Measurements from ENCODE around the gene DAZAP2. TPM values are rescaled to one million over a fixed set of nuclear protein-coding genes. Genes with fewer than 3 reads are reported as not detected.
"Not testable (repeated sequence)": the region's sequence is repeated elsewhere in the genome, so short reads cannot be mapped to it uniquely, and the experiment has no call there.

Gene DAZAP2
- total RNA-seq, 1 experiment from 2014 or later: 57.4 TPM

GRCh38 chr12:51217968-51218606 is 20.5 kb upstream of the DAZAP2 start, which contains the start of gene POU6F1:
POU6F1 (minus strand) TSS chr12:51218062; CDS start chr12:51206836, 11,226 bp downstream.
- intact Hi-C loops (cut with micrococcal nuclease): no loop called here
- Histone ChIP-seq H3K27ac (ENCODE audit: low read length) (no peak within 1 kb of the TSS), H3F3A (ENCODE audit: low read length, unreplicated experiment) (no peaks in the 10 kb centered on the region), H3K27me3 (ENCODE audit: low read length) (no peaks in the 10 kb centered on the region), H3K4me2 (ENCODE audit: low read length) (peak within 1 kb of the TSS; percentile 80), H3K9ac (ENCODE audit: low read length) (peak within 1 kb of the TSS; percentile 59), H3K36me3 (ENCODE audit: low read depth, low read length) (no peaks in the 10 kb centered on the region), H3K9me3 (ENCODE audit: low read length) (no peaks in the 10 kb centered on the region), H3K4me3 (ENCODE audit: low read length) (peak within 1 kb of the TSS; percentile 66), H4K20me1 (ENCODE audit: low read length) (no peaks in the 10 kb centered on the region), H2AFZ (ENCODE audit: low read length) (peak within 1 kb of the TSS; percentile 79), H3K79me2 (ENCODE audit: low read length) (no peaks in the 10 kb centered on the region), H3K4me1 (ENCODE audit: insufficient read depth, low read length) (no peaks in the 10 kb centered on the region), H3K9me2 (replicated peaks; ENCODE audit: low read length) (no peaks in the 10 kb centered on the region)
- no peak for TF ChIP-seq CTCF (conservative IDR thresholded peaks at IDR 0.05; ENCODE audit: low read depth, low read length)
- no peak for TF ChIP-seq EZH2phosphoT487 (IDR thresholded peaks at IDR 0.05; ENCODE audit: borderline replicate concordance, low read length)
- no peak for TF ChIP-seq EZH2 (IDR thresholded peaks at IDR 0.05; ENCODE audit: low read length, unreplicated experiment)
- DNase-seq (peak; percentile 49), ATAC-seq (peak; percentile 67)
- ChIA-PET CTCF (interaction anchor here (0.5 kb wide), 1 partner anchor 9 kb away, joined by 7 read pairs; no protein-coding TSS in a partner anchor), POLR2A (ENCODE audit: unreplicated experiment) (interaction anchor here (0.5 to 0.6 kb wide), 3 partner anchors 20 to 683 kb away, joined by 3 to 4 read pairs (median 3); partner anchors contain the start of gene DAZAP2)
- BruUV-seq (replicated peaks): no TSS peak

GRCh38 chr12:51218607-51219161 is 19.9 kb upstream of the DAZAP2 start:
- ATAC-seq: no peak
- intact Hi-C loops (cut with micrococcal nuclease): no loop called here
- Histone ChIP-seq H3K27me3 (ENCODE audit: low read length) (no peaks in the 10 kb centered on the region), H2AFZ (ENCODE audit: low read length) (peak overlapping the region; percentile 79), H3K9me3 (ENCODE audit: low read length) (no peaks in the 10 kb centered on the region), H3K4me2 (ENCODE audit: low read length) (peak overlapping the region; percentile 80), H3K27ac (ENCODE audit: low read length) (no peak overlapping the region), H3F3A (ENCODE audit: low read length, unreplicated experiment) (no peaks in the 10 kb centered on the region), H4K20me1 (ENCODE audit: low read length) (no peaks in the 10 kb centered on the region), H3K4me3 (ENCODE audit: low read length) (peak overlapping the region; percentile 66), H3K9me2 (replicated peaks; ENCODE audit: low read length) (no peaks in the 10 kb centered on the region), H3K9ac (ENCODE audit: low read length) (peak overlapping the region; percentile 59), H3K36me3 (ENCODE audit: low read depth, low read length) (no peaks in the 10 kb centered on the region), H3K4me1 (ENCODE audit: insufficient read depth, low read length) (no peaks in the 10 kb centered on the region), H3K79me2 (ENCODE audit: low read length) (no peaks in the 10 kb centered on the region)
- POLR2A ChIA-PET (ENCODE audit: unreplicated experiment): interaction anchor here (0.6 kb wide), 1 partner anchor 20 kb away, joined by 3 read pairs; the partner anchor contains the start of gene DAZAP2
- no TSS peak for BruUV-seq (replicated peaks)
- no peak for TF ChIP-seq CTCF (conservative IDR thresholded peaks at IDR 0.05; ENCODE audit: low read depth, low read length)
- no peak for TF ChIP-seq EZH2phosphoT487 (IDR thresholded peaks at IDR 0.05; ENCODE audit: borderline replicate concordance, low read length)
- no peak for TF ChIP-seq EZH2 (IDR thresholded peaks at IDR 0.05; ENCODE audit: low read length, unreplicated experiment)
- CTCF ChIA-PET: interaction anchor here (0.5 kb wide), 1 partner anchor 8 kb away, joined by 7 read pairs; no protein-coding TSS in a partner anchor
- DNase-seq: no peak

- no peak overlapping the region for H2AFZ ChIP-seq (ENCODE audit: low read length)
- ATAC-seq: no peak
- H3K27me3 ChIP-seq (ENCODE audit: low read length): no peaks in the 10 kb centered on the region
- CTCF ChIA-PET: no interaction called here
- no peaks in the 10 kb centered on the region for H3K9me3 ChIP-seq (ENCODE audit: low read length)
- DNase-seq: no peak
- intact Hi-C loops (cut with micrococcal nuclease): no loop called here
- H3K79me2 ChIP-seq (ENCODE audit: low read length): no peaks in the 10 kb centered on the region
- no peak overlapping the region for H3K4me3 ChIP-seq (ENCODE audit: low read length)
- POLR2A ChIA-PET (ENCODE audit: unreplicated experiment): no interaction called here
- no peaks in the 10 kb centered on the region for H3K4me1 ChIP-seq (ENCODE audit: insufficient read depth, low read length)
- H4K20me1 ChIP-seq (ENCODE audit: low read length): no peaks in the 10 kb centered on the region
- H3F3A ChIP-seq (ENCODE audit: low read length, unreplicated experiment): no peaks in the 10 kb centered on the region
- TF ChIP-seq EZH2 (IDR thresholded peaks at IDR 0.05; ENCODE audit: low read length, unreplicated experiment): no peak
- TF ChIP-seq EZH2phosphoT487 (IDR thresholded peaks at IDR 0.05; ENCODE audit: borderline replicate concordance, low read length): no peak
- TF ChIP-seq CTCF (conservative IDR thresholded peaks at IDR 0.05; ENCODE audit: low read depth, low read length): no peak
- no peak overlapping the region for H3K27ac ChIP-seq (ENCODE audit: low read length)
- H3K4me2 ChIP-seq (ENCODE audit: low read length): no peak overlapping the region
- BruUV-seq (replicated peaks): no TSS peak
- no peak overlapping the region for H3K9ac ChIP-seq (ENCODE audit: low read length)
- H3K9me2 ChIP-seq (replicated peaks; ENCODE audit: low read length): no peaks in the 10 kb centered on the region
- no peaks in the 10 kb centered on the region for H3K36me3 ChIP-seq (ENCODE audit: low read depth, low read length)
Measured at GRCh38 chr12:51219322-51219721, 19.3 kb upstream of the DAZAP2 start.

GRCh38 chr12:51219857-51220256 is 18.8 kb upstream of the DAZAP2 start:
- intact Hi-C loops (cut with micrococcal nuclease); H3F3A ChIP-seq (ENCODE audit: low read length, unreplicated experiment); CTCF ChIA-PET; H3K79me2 ChIP-seq (ENCODE audit: low read length); ATAC-seq; H3K9me3 ChIP-seq (ENCODE audit: low read length); H3K4me1 ChIP-seq (ENCODE audit: insufficient read depth, low read length); H3K27me3 ChIP-seq (ENCODE audit: low read length); H3K9me2 ChIP-seq (replicated peaks; ENCODE audit: low read length); BruUV-seq (replicated peaks); H4K20me1 ChIP-seq (ENCODE audit: low read length); POLR2A ChIA-PET (ENCODE audit: unreplicated experiment); DNase-seq; H3K4me3 ChIP-seq (ENCODE audit: low read length); H3K4me2 ChIP-seq (ENCODE audit: low read length); H3K9ac ChIP-seq (ENCODE audit: low read length); H2AFZ ChIP-seq (ENCODE audit: low read length); H3K36me3 ChIP-seq (ENCODE audit: low read depth, low read length); H3K27ac ChIP-seq (ENCODE audit: low read length): not testable (repeated sequence)

Measured in PC-3 (cell line).